ENCODE data around the gene C1QTNF8. TPM values are rescaled to one million over a fixed set of nuclear protein-coding genes. Genes with fewer than 3 reads are reported as not detected.

The C1QTNF8 gene
- total and polyA plus RNA-seq, 5 donors from 2014 or later: not detected

- no peak overlapping the region for H3K4me3 Mint-ChIP-seq
- Histone ChIP-seq H3K9me3 (ENCODE audit: control insufficient read depth in 2 of 2, low read length in 2 of 2) (no peaks in the 10 kb centered on the region), H3K4me1 (ENCODE audit: control insufficient read depth, insufficient read depth, low read length, poor library complexity, severe bottlenecking) (no peaks in the 10 kb centered on the region), H3K36me3 (ENCODE audit: control insufficient read depth, insufficient read depth, low read length) (no peaks in the 10 kb centered on the region), H3K27ac (ENCODE audit: insufficient read depth, low read length, poor library complexity, severe bottlenecking) (no peak overlapping the region), H3K4me3 (ENCODE audit: low read depth, low read length) (no peak overlapping the region), H3K27me3 (ENCODE audit: control insufficient read depth, insufficient read depth, low read length) (no peaks in the 10 kb centered on the region)
- ATAC-seq (ENCODE audit: low read depth in 2 of 2) (no peak), DNase-seq (no peak)
- no peaks in the 10 kb centered on the region for H3K36me3 Mint-ChIP-seq
- no peak overlapping the region for H3K27ac Mint-ChIP-seq
- no peaks in the 10 kb centered on the region for H3K27me3 Mint-ChIP-seq
- no peaks in the 10 kb centered on the region for H3K9me3 Mint-ChIP-seq
- H3K4me1 Mint-ChIP-seq: no peaks in the 10 kb centered on the region
Observed at GRCh38 chr16:1047801-1048200, 48.2 kb downstream of the C1QTNF8 start.

- H3K9me3 Mint-ChIP-seq: peaks cover 0 to 2% (median 0%) of the 10 kb centered on the region in 7 donors
- no peak for DNase-seq
- Histone ChIP-seq H3K9me3 (ENCODE audit: control insufficient read depth in 2 of 2, low read length in 2 of 2) (no peaks in the 10 kb centered on the region), H3K4me3 (ENCODE audit: low read depth, low read length) (no peak overlapping the region), H3K27ac (ENCODE audit: insufficient read depth, low read length, poor library complexity, severe bottlenecking) (no peak overlapping the region), H3K36me3 (ENCODE audit: control insufficient read depth, insufficient read depth, low read length) (no peaks in the 10 kb centered on the region), H3K4me1 (ENCODE audit: control insufficient read depth, insufficient read depth, low read length, poor library complexity, severe bottlenecking) (no peaks in the 10 kb centered on the region), H3K27me3 (ENCODE audit: control insufficient read depth, insufficient read depth, low read length) (no peaks in the 10 kb centered on the region)
- no peak overlapping the region for H3K27ac Mint-ChIP-seq
- peaks cover 0 to 1% (median 0%) of the 10 kb centered on the region in 4 donors for H3K4me1 Mint-ChIP-seq
- H3K36me3 Mint-ChIP-seq: no peaks in the 10 kb centered on the region
- no peak overlapping the region for H3K4me3 Mint-ChIP-seq
- ATAC-seq (ENCODE audit: low read depth in 2 of 2): no peak
- H3K27me3 Mint-ChIP-seq: no peaks in the 10 kb centered on the region
Observed at GRCh38 chr16:1047123-1047522, 48.9 kb downstream of the C1QTNF8 start.

- Mint-ChIP-seq H3K36me3 (no peaks in the 10 kb centered on the region), H3K4me3 (no peak overlapping the region), H3K27ac (no peak overlapping the region), H3K9me3 (peaks cover 0 to 2% (median 0%) of the 10 kb centered on the region in 7 donors), H3K4me1 (peaks cover 0 to 4% (median 0%) of the 10 kb centered on the region in 4 donors), H3K27me3 (no peaks in the 10 kb centered on the region)
- no peak overlapping the region for H3K4me3 ChIP-seq (ENCODE audit: low read depth, low read length)
- H3K27me3 ChIP-seq (ENCODE audit: control insufficient read depth, insufficient read depth, low read length): no peaks in the 10 kb centered on the region
- H3K9me3 ChIP-seq (ENCODE audit: control insufficient read depth in 2 of 2, low read length in 2 of 2): no peaks in the 10 kb centered on the region
- DNase-seq (no peak), ATAC-seq (ENCODE audit: low read depth in 2 of 2) (no peak)
- no peaks in the 10 kb centered on the region for H3K36me3 ChIP-seq (ENCODE audit: control insufficient read depth, insufficient read depth, low read length)
- H3K27ac ChIP-seq (ENCODE audit: insufficient read depth, low read length, poor library complexity, severe bottlenecking): no peak overlapping the region
- H3K4me1 ChIP-seq (ENCODE audit: control insufficient read depth, insufficient read depth, low read length, poor library complexity, severe bottlenecking): no peaks in the 10 kb centered on the region
Observed at GRCh38 chr16:1045993-1046911, 49.8 kb downstream of the C1QTNF8 start.

GRCh38 chr16:1045310-1045992 lies 50.6 kb downstream of the C1QTNF8 start:
- Mint-ChIP-seq H3K27me3 (no peaks in the 10 kb centered on the region), H3K27ac (no peak overlapping the region), H3K4me3 (no peak overlapping the region), H3K36me3 (no peaks in the 10 kb centered on the region), H3K9me3 (peaks cover 0 to 2% (median 0%) of the 10 kb centered on the region in 7 donors), H3K4me1 (peaks cover 0 to 4% (median 0%) of the 10 kb centered on the region in 4 donors)
- Histone ChIP-seq H3K4me3 (ENCODE audit: low read depth, low read length) (no peak overlapping the region), H3K4me1 (ENCODE audit: control insufficient read depth, insufficient read depth, low read length, poor library complexity, severe bottlenecking) (no peaks in the 10 kb centered on the region), H3K9me3 (ENCODE audit: control insufficient read depth in 2 of 2, low read length in 2 of 2) (no peaks in the 10 kb centered on the region), H3K27ac (ENCODE audit: insufficient read depth, low read length, poor library complexity, severe bottlenecking) (no peak overlapping the region), H3K27me3 (ENCODE audit: control insufficient read depth, insufficient read depth, low read length) (no peaks in the 10 kb centered on the region), H3K36me3 (ENCODE audit: control insufficient read depth, insufficient read depth, low read length) (no peaks in the 10 kb centered on the region)
- no peak for DNase-seq
- no peak for ATAC-seq (ENCODE audit: low read depth in 2 of 2)

GRCh38 chr16:1044460-1045309 lies 51.4 kb downstream of the C1QTNF8 start:
- no peaks in the 10 kb centered on the region for H3K27me3 ChIP-seq (ENCODE audit: control insufficient read depth, insufficient read depth, low read length)
- Mint-ChIP-seq H3K9me3 (peaks cover 0 to 2% (median 0%) of the 10 kb centered on the region in 7 donors), H3K27ac (no peak overlapping the region), H3K4me1 (peaks cover 0 to 4% (median 0%) of the 10 kb centered on the region in 4 donors), H3K36me3 (no peaks in the 10 kb centered on the region), H3K4me3 (no peak overlapping the region), H3K27me3 (no peaks in the 10 kb centered on the region)
- peak in 1 of 2 donors; percentile 22 for ATAC-seq (ENCODE audit: low read depth in 2 of 2)
- no peak overlapping the region for H3K4me3 ChIP-seq (ENCODE audit: low read depth, low read length)
- no peak for DNase-seq
- no peaks in the 10 kb centered on the region for H3K4me1 ChIP-seq (ENCODE audit: control insufficient read depth, insufficient read depth, low read length, poor library complexity, severe bottlenecking)
- no peak overlapping the region for H3K27ac ChIP-seq (ENCODE audit: insufficient read depth, low read length, poor library complexity, severe bottlenecking)
- no peaks in the 10 kb centered on the region for H3K36me3 ChIP-seq (ENCODE audit: control insufficient read depth, insufficient read depth, low read length)
- H3K9me3 ChIP-seq (ENCODE audit: control insufficient read depth in 2 of 2, low read length in 2 of 2): no peaks in the 10 kb centered on the region

GRCh38 chr16:1043881-1044451 lies 52.1 kb downstream of the C1QTNF8 start:
- Mint-ChIP-seq H3K9me3 (peaks cover 0 to 2% (median 0%) of the 10 kb centered on the region in 7 donors), H3K36me3 (no peaks in the 10 kb centered on the region), H3K27ac (no peak overlapping the region), H3K4me3 (no peak overlapping the region), H3K27me3 (no peaks in the 10 kb centered on the region), H3K4me1 (peaks cover 0 to 4% (median 0%) of the 10 kb centered on the region in 4 donors)
- DNase-seq (no peak), ATAC-seq (ENCODE audit: low read depth in 2 of 2) (no peak)
- Histone ChIP-seq H3K4me1 (ENCODE audit: control insufficient read depth, insufficient read depth, low read length, poor library complexity, severe bottlenecking) (no peaks in the 10 kb centered on the region), H3K9me3 (ENCODE audit: control insufficient read depth in 2 of 2, low read length in 2 of 2) (no peaks in the 10 kb centered on the region), H3K36me3 (ENCODE audit: control insufficient read depth, insufficient read depth, low read length) (no peaks in the 10 kb centered on the region), H3K27ac (ENCODE audit: insufficient read depth, low read length, poor library complexity, severe bottlenecking) (no peak overlapping the region), H3K27me3 (ENCODE audit: control insufficient read depth, insufficient read depth, low read length) (no peaks in the 10 kb centered on the region), H3K4me3 (ENCODE audit: low read depth, low read length) (no peak overlapping the region)

GRCh38 chr16:1042866-1043265 lies 53.2 kb downstream of the C1QTNF8 start:
- no peaks in the 10 kb centered on the region for H3K4me1 ChIP-seq (ENCODE audit: control insufficient read depth, insufficient read depth, low read length, poor library complexity, severe bottlenecking)
- Mint-ChIP-seq H3K4me1 (peaks cover 0 to 4% (median 0%) of the 10 kb centered on the region in 4 donors), H3K27me3 (no peaks in the 10 kb centered on the region), H3K4me3 (no peak overlapping the region), H3K27ac (no peak overlapping the region), H3K9me3 (peaks cover 0 to 2% (median 0%) of the 10 kb centered on the region in 7 donors), H3K36me3 (no peaks in the 10 kb centered on the region)
- no peaks in the 10 kb centered on the region for H3K27me3 ChIP-seq (ENCODE audit: control insufficient read depth, insufficient read depth, low read length)
- H3K36me3 ChIP-seq (ENCODE audit: control insufficient read depth, insufficient read depth, low read length): no peaks in the 10 kb centered on the region
- no peak for ATAC-seq (ENCODE audit: low read depth in 2 of 2)
- no peak overlapping the region for H3K27ac ChIP-seq (ENCODE audit: insufficient read depth, low read length, poor library complexity, severe bottlenecking)
- peak in 1 of 3 donors; percentile 18 for DNase-seq
- H3K9me3 ChIP-seq (ENCODE audit: control insufficient read depth in 2 of 2, low read length in 2 of 2): no peaks in the 10 kb centered on the region
- H3K4me3 ChIP-seq (ENCODE audit: low read depth, low read length): no peak overlapping the region
